Heart right ventricle (tissue), 16 donors: ENCODE results near the gene FOXL2. TPM values are rescaled to one million over a fixed set of nuclear protein-coding genes. Genes with fewer than 3 reads are reported as not detected.

ENCODE experiments used
- ATAC-seq, 8 donors: fragments of 200-7000 bp; cut with Tn5 transposase; one replicate each; pipeline ENCODE4 v1.9.1; 2020; ENCODE audit warnings: mild to moderate bottlenecking in 8 of 8, moderate library complexity in 8 of 8, moderate number of reproducible peaks in 1 of 8
- DNase-seq, 2 donors: peaks; one replicate each; pipeline ENCODE4 v3.0.0-alpha.2; 2020
- H3K27ac ChIP-seq, 10 donors: fragments of 200-600 bp; sonication (generic) in 2 of 10; one replicate each; pipeline versions ENCODE4 v1.5.0 to v1.8.0; 2020 to 2022; ENCODE audit warnings: mild to moderate bottlenecking in 3 of 10
- H3K27me3 ChIP-seq, 7 donors: fragments of 200-600 bp; one replicate each; pipeline ENCODE4 v1.8.0; 2021 to 2022; ENCODE audit warnings: mild to moderate bottlenecking in 2 of 7
- H3K36me3 ChIP-seq, 9 donors: fragments of 200-600 bp; sonication (generic) in 1 of 9; one replicate each; pipeline versions ENCODE4 v1.5.0 to v1.8.0; 2020 to 2022; ENCODE audit warnings: mild to moderate bottlenecking in 2 of 9
- H3K4me1 ChIP-seq, 9 donors: fragments of 200-600 bp; sonication (generic) in 1 of 9; one replicate each; pipeline versions ENCODE4 v1.5.0 to v1.8.0; 2020 to 2022; ENCODE audit warnings: mild to moderate bottlenecking in 4 of 9
- H3K4me3 ChIP-seq, 10 donors: fragments of 200-600 bp; sonication (generic) in 2 of 10; one replicate each; pipeline versions ENCODE4 v1.5.0 to v1.8.0; 2020 to 2022; ENCODE audit warnings: mild to moderate bottlenecking in 7 of 10, moderate library complexity in 2 of 10
- H3K9me3 ChIP-seq, 11 donors: fragments of 200-600 bp in 10 of 11; sonication (generic) in 2 of 11; one replicate each; pipeline versions ENCODE4 v1.5.0 to v1.8.0; 2013 to 2022; ENCODE audit warnings: mild to moderate bottlenecking in 2 of 11, control low read depth in 1 of 11, moderate library complexity in 1 of 11
- CTCF ChIP-seq, 9 donors: fragments of 200-600 bp; sonication (generic) in 2 of 9; IDR thresholded peaks; one replicate each; pipeline versions ENCODE4 v1.5.0 to v1.8.0; 2021 to 2022; ENCODE audit warnings: antibody characterized with exemption in 9 of 9, mild to moderate bottlenecking in 5 of 9, moderate library complexity in 1 of 9
- WGBS, 2 donors: extraction: QIAGEN DNeasy Blood & Tissue Kit; methylation state at CpG; one replicate each; pipeline ENCODE4 v1.1.7; 2013; ENCODE audit warnings: inconsistent platforms in 1 of 2; 5-methylcytosine and 5-hydroxymethylcytosine counted together
- intact Hi-C, 10 donors: fragments of 100-400 bp; cut with DNase I; formaldehyde crosslinking; loops; one replicate each; pipeline versions ENCODE4 v1.11.1 to v1.14.2; 2022
- polyA plus RNA-seq, 2 donors: library from polyadenylated mRNA; stranded (reverse); fragments of 200-250 nt; gene quantifications; one replicate each; pipeline ENCODE4 v1.2.3, GENCODE V29; 2013
- total RNA-seq, 10 donors: library from RNA; stranded (reverse); fragmentation: NEBNext Ultra II Directional in 3 of 10; extraction: Animal tissue kit (Norgen Biotek cat#: 25700) in 3 of 10; gene quantifications; one replicate each; pipeline versions ENCODE4 v1.2.1 to v1.2.4, GENCODE V29; 2021 to 2023
- donor health status: Arrhythmogenic right ventricular cardiomyopathy.
- donor health status: ischemic (EF 13 %, LVEDD 7.1; RV severe dilation, severe dysfunction).
- donor health status: healthy with polysubstance abuse.
- donor health status: DM: no; HTN: yes; CAD: no.
- donor health status: DM: no; HTN: no; CAD: no.
- donor health status: ischemic (EF 25% LVEDD 6.9; RV normal size, moderate dysfunction).
- donor health status: ischemic (EF 25% LVEDD 5.7; RV mildly dilated, moderate dysfunction).
- donor health status: healthy.
- donor health status: DM: yes; HTN: yes; CAD: no.
- donor health status: Ischemic cardiomyopathy.
- donor health status: ischemic (EF 35%, LVEDD 5.7; RV mildly dilated, moderate dysfunction).
- donor health status: nonischemic (EF 11% LVEDD 7.7; RV severe dilation, severe dysfunction).
- donor health status: DM: yes; HTN: yes; CAD: no.
- donor health status: PGD.
- donor health status: ischemic (EF 29% LVEDD 5.4; RV normal size, mild dysfunction).
- donor health status: nonischemic (EF 23%, LVEDD 6.1; RV moderate dilation, normal function).

The FOXL2 gene
- total and polyA plus RNA-seq, 12 donors = 0.12 TPM; not detected in 11

- Histone ChIP-seq H3K27me3 (peaks cover 36 to 99% (median 95%) of the 10 kb centered on the region in 7 donors), H3K9me3 (no peaks in the 10 kb centered on the region), H3K27ac (no peak overlapping the region), H3K4me3 (peak overlapping the region in 9 of 10 donors; percentile 10 to 50 (median 43)), H3K36me3 (no peaks in the 10 kb centered on the region), H3K4me1 (peaks cover 13 to 41% (median 40%) of the 10 kb centered on the region in 9 donors)
- ATAC-seq (peak in 2 of 8 donors; percentile 7 to 20), DNase-seq (no peak)
- 6 to 10% methylated on average over 27 of the region's 27 CpGs for WGBS, 2 donors
- no peak for TF ChIP-seq CTCF (IDR thresholded peaks at IDR 0.05)
- intact Hi-C loops = no loop called here
These were observed 2.6 kb upstream of the FOXL2 start for GRCh38 chr3:138949445-138950005.

- TF ChIP-seq CTCF (IDR thresholded peaks at IDR 0.05) = no peak
- H3K4me1 ChIP-seq = peaks cover 13 to 47% (median 41%) of the 10 kb centered on the region in 9 donors
- ATAC-seq (no peak), DNase-seq (no peak)
- peaks cover 39 to 99% (median 95%) of the 10 kb centered on the region in 7 donors for H3K27me3 ChIP-seq
- no peak overlapping the region for H3K27ac ChIP-seq
- 64 to 67% methylated on average over 5 of the region's 5 CpGs for WGBS, 2 donors
- H3K9me3 ChIP-seq = no peaks in the 10 kb centered on the region
- H3K4me3 ChIP-seq = no peak overlapping the region
- intact Hi-C loops = no loop called here
- no peaks in the 10 kb centered on the region for H3K36me3 ChIP-seq
These were observed 2.1 kb upstream of the FOXL2 start for GRCh38 chr3:138949002-138949418.

- WGBS, 2 donors = 78 to 87% methylated on average over 3 of the region's 3 CpGs
- H3K9me3 ChIP-seq = no peaks in the 10 kb centered on the region
- peaks cover 13 to 50% (median 41%) of the 10 kb centered on the region in 9 donors for H3K4me1 ChIP-seq
- intact Hi-C loops = no loop called here
- H3K4me3 ChIP-seq = no peak overlapping the region
- peaks cover 44 to 99% (median 97%) of the 10 kb centered on the region in 7 donors for H3K27me3 ChIP-seq
- no peak overlapping the region for H3K27ac ChIP-seq
- no peak for ATAC-seq
- DNase-seq = no peak
- no peaks in the 10 kb centered on the region for H3K36me3 ChIP-seq
- no peak for TF ChIP-seq CTCF (IDR thresholded peaks at IDR 0.05)
These were observed 1.5 kb upstream of the FOXL2 start for GRCh38 chr3:138948371-138949001.

GRCh38 chr3:138947495-138948121, 671 bp upstream of the FOXL2 start:
- intact Hi-C loops = no loop called here
- H3K36me3 ChIP-seq = no peaks in the 10 kb centered on the region
- H3K4me3 ChIP-seq = peak overlapping the region in 6 of 10 donors; percentile 49 to 59 (median 52)
- peaks cover 13 to 50% (median 41%) of the 10 kb centered on the region in 9 donors for H3K4me1 ChIP-seq
- no peak overlapping the region for H3K27ac ChIP-seq
- H3K27me3 ChIP-seq = peaks cover 53 to 99% (median 97%) of the 10 kb centered on the region in 7 donors
- DNase-seq (no peak), ATAC-seq (no peak)
- 31 to 36% methylated on average over 21 of the region's 21 CpGs for WGBS, 2 donors
- no peaks in the 10 kb centered on the region for H3K9me3 ChIP-seq
- no peak for TF ChIP-seq CTCF (IDR thresholded peaks at IDR 0.05)
